Panc1 (cell line): ENCODE data around the gene ORM1. TPM values are rescaled to one million over a fixed set of nuclear protein-coding genes. Genes with fewer than 3 reads are reported as not detected.
A peak's percentile ranks its signal among the peaks of the same experiment; 100 is the strongest.

Experiments
- ATAC-seq: fragments of 200-7000 bp; cut with Tn5 transposase; 2 replicates; pipeline ENCODE4 v1.9.1; 2020; ENCODE audit warnings: mild to moderate bottlenecking, moderate library complexity
- BruUV-seq: library from RNA; stranded (reverse); fragments of 400-500 nt; replicated peaks from 2 replicates; lab custom pipeline; 2021; lab: Mats Ljungman, UMichigan
- CTCF ChIA-PET: fragments of 300-600 bp; sonication (Branson Sonifier 250); formaldehyde crosslinking; loops from one replicate; lab custom pipeline; 2022; ENCODE audit warnings: antibody characterized with exemption; lab: Charles Lee
- POLR2A ChIA-PET: fragments of 300-600 bp; sonication (Branson Sonifier 250); formaldehyde crosslinking; loops from one replicate; lab custom pipeline; 2022; ENCODE audit warnings: antibody characterized with exemption; lab: Charles Lee
- DNase-seq: peaks from one replicate; pipeline ENCODE4 v3.0.0-alpha.2; 2010; ENCODE audit warnings: low read depth, low spot score
- H3K27ac ChIP-seq: 2 replicates; pipeline ENCODE4 v1.5.1; 2011; ENCODE audit warnings: mild to moderate bottlenecking, low read length, inconsistent platforms
- H3K27me3 ChIP-seq: fragments of 200-500 bp; sonication (Bioruptor generic); 2 replicates; pipeline ENCODE4 v1.6.0; 2014; ENCODE audit warnings: low read length, inconsistent platforms; ENCODE audit not compliant: control insufficient read depth, insufficient read depth
- H3K36me3 ChIP-seq: fragments of 200-500 bp; sonication (Bioruptor generic); 2 replicates; pipeline ENCODE4 v1.5.1; 2014; ENCODE audit warnings: inconsistent platforms, mild to moderate bottlenecking, low read length, moderate library complexity; ENCODE audit not compliant: control insufficient read depth, insufficient read depth
- H3K4me1 ChIP-seq: 2 replicates; pipeline ENCODE4 v1.5.1; 2011; ENCODE audit warnings: inconsistent platforms, mild to moderate bottlenecking, low read length, moderate library complexity; ENCODE audit not compliant: control insufficient read depth, insufficient read depth
- H3K4me3 ChIP-seq, 2 experiments: 2 replicates each; pipeline ENCODE4 v1.5.1; 2011 to 2012; ENCODE audit warnings: low read depth in 2 of 2, low read length in 2 of 2, mild to moderate bottlenecking in 2 of 2, inconsistent platforms in 1 of 2, moderate library complexity in 1 of 2
- H3K9me3 ChIP-seq: fragments of 200-500 bp; sonication (Bioruptor generic); 2 replicates; pipeline ENCODE4 v1.5.1; 2014; ENCODE audit warnings: low read depth, mild to moderate bottlenecking, inconsistent platforms, low read length, moderate library complexity; ENCODE audit not compliant: control insufficient read depth, insufficient read depth
- CTCF ChIP-seq: fragments of 450-650 bp; IDR thresholded peaks from 2 replicates; pipeline ENCODE4 v1.5.1; 2017; ENCODE audit warnings: mild to moderate bottlenecking
- POLR2AphosphoS5 ChIP-seq: IDR thresholded peaks from 2 replicates; pipeline ENCODE4 v1.6.1; 2012; ENCODE audit warnings: mild to moderate bottlenecking, low read depth, low read length, moderate library complexity
- SIN3A ChIP-seq: IDR thresholded peaks from 2 replicates; pipeline ENCODE4 v1.6.1; 2012; ENCODE audit warnings: low read depth, mild to moderate bottlenecking, low read length, moderate library complexity, borderline replicate concordance; ENCODE audit not compliant: insufficient read depth
- TCF7L2 ChIP-seq: IDR thresholded peaks from 2 replicates; pipeline ENCODE4 v1.6.1; 2011; ENCODE audit warnings: mild to moderate bottlenecking, low read depth, low read length, inconsistent platforms
- in situ Hi-C: cut with HindIII; loops from 2 replicates; pipeline ENCODE4 v1.10.0; 2016; ENCODE audit warnings: low sequenced_read_pairs, low pct_unique_long_range_greater_than_20kb
- intact Hi-C: fragments of 100-400 bp; cut with micrococcal nuclease; formaldehyde crosslinking; loops from one replicate; pipeline ENCODE4 v1.10.0; 2022; ENCODE audit not compliant: unreplicated experiment
- total RNA-seq: library from RNA; stranded (reverse); gene quantifications from one replicate; pipeline ENCODE4 v1.2.1, GENCODE V29; 2021; ENCODE audit not compliant: unreplicated experiment
- TF ChIP-seq, protein P1 (sequence below), 2 experiments: IDR thresholded peaks; 2 replicates each; pipeline ENCODE4 v1.6.1; 2011 to 2012; ENCODE audit warnings: low read depth in 2 of 2, control low read depth in 1 of 2, low read length in 1 of 2, mild to moderate bottlenecking in 1 of 2, moderate library complexity in 1 of 2; ENCODE audit not compliant: insufficient read depth in 1 of 2

The ORM1 gene
- total RNA-seq, 1 experiment from 2014 or later: 3.5 TPM

DNA sequence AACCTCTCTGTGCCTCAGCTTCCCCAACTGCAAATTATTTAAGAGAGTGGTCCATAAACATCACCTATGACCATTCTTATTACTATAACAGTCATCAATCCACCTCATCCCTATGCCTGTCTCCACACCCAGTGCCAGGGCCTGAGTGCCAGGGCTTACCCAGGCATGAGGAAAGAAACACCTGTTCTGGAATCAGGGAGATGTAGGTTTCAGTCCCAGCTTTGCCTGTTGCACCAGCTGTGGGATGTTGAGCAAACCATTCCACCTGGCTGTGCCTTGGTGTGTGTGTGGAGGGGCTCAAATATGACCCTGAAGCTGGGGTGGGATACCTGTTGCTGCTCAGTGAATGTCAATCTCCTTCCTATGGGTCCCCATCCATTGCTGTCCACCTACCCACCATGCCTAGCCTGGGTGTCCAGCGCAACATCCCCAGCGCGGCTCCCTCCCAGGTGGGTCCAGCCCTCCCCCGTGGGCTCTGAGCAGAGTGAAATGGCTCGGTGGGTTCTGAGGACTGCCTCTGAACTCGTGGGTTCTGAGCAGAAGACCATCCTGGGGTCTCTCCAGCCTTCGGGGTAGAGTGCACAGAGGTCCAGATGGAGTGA, 48.5 kb downstream of the ORM1 start:
- CTCF ChIA-PET: no interaction called here
- Histone ChIP-seq H3K9me3 (no peaks in the 10 kb centered on the region), H3K27ac (no peak overlapping the region), H3K27me3 (no peaks in the 10 kb centered on the region), H3K36me3 (no peaks in the 10 kb centered on the region), H3K4me3 (no peak overlapping the region), H3K4me1 (no peaks in the 10 kb centered on the region; the same call in none of the 2 replicates)
- intact Hi-C loops (no loop called here), in situ Hi-C loops (no loop called here)
- no TSS peak for BruUV-seq
- ATAC-seq (no peak), DNase-seq (no peak)
- POLR2A ChIA-PET: no interaction called here
- TF ChIP-seq SIN3A: no peak

DNA sequence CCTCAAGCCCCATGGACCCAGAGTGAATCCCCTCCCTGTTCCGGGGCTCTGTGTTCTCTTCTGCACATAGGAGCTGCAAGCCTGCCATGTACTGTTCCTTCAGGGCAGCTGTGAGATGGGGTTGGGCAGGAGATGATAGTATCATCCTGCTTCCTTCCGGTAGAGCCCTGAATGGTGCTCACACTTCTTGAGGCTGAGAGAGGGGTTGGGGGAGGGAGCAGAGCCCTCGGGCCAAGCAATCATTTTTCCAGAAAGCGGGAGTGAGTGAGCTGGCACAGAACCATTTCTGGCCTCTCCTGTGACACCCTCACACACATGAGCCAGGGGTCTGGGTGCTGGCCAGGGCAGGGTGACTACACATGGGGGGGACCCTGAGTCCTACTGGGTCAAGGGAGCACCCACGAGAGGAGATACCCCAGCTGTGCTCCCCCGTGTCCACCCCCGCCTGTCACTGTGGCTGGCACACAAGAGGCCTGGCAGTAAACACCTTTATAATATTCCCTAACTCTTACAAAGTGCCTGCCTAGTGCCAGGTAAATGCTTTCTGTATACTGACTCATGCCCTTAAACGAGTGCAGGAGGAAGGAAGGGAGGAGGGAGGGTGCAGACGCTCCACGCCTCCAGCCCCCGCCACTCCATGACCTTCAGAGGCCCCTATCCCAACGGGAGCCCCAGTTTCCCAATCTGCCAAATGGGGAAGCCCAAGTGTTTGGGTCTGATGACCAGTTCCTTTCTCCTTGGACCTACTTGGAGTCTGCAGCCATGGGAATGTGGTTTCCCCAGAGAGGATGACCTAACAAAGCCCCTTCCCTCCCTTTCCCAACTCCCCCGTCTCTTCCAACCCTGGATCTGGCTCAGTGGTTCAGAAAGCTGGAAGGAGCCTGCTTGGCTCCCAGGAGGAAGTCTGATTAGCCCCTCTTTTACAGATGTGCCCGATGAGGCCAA, 49.3 kb downstream of the ORM1 start:
- CTCF ChIA-PET: no interaction called here
- H3K4me3 ChIP-seq: no peak overlapping the region
- ATAC-seq (peak; percentile 30; the same call in 1 of the 2 replicates), DNase-seq (no peak)
- POLR2A ChIA-PET: interaction anchor here (0.7 kb wide), 1 partner anchor 57 kb away, joined by 13 read pairs; no protein-coding TSS in a partner anchor
- H3K27ac ChIP-seq: no peak overlapping the region
- no peaks in the 10 kb centered on the region for H3K36me3 ChIP-seq
- in situ Hi-C loops (no loop called here), intact Hi-C loops (no loop called here)
- H3K9me3 ChIP-seq: no peaks in the 10 kb centered on the region
- no peaks in the 10 kb centered on the region; the same call in 1 of the 2 replicates for H3K4me1 ChIP-seq
- no TSS peak for BruUV-seq
- TF ChIP-seq POLR2AphosphoS5: no peak
- TF ChIP-seq SIN3A: no peak
- no peak for TF ChIP-seq CTCF
- TF ChIP-seq TCF7L2: no peak
- TF ChIP-seq, protein P1, sequence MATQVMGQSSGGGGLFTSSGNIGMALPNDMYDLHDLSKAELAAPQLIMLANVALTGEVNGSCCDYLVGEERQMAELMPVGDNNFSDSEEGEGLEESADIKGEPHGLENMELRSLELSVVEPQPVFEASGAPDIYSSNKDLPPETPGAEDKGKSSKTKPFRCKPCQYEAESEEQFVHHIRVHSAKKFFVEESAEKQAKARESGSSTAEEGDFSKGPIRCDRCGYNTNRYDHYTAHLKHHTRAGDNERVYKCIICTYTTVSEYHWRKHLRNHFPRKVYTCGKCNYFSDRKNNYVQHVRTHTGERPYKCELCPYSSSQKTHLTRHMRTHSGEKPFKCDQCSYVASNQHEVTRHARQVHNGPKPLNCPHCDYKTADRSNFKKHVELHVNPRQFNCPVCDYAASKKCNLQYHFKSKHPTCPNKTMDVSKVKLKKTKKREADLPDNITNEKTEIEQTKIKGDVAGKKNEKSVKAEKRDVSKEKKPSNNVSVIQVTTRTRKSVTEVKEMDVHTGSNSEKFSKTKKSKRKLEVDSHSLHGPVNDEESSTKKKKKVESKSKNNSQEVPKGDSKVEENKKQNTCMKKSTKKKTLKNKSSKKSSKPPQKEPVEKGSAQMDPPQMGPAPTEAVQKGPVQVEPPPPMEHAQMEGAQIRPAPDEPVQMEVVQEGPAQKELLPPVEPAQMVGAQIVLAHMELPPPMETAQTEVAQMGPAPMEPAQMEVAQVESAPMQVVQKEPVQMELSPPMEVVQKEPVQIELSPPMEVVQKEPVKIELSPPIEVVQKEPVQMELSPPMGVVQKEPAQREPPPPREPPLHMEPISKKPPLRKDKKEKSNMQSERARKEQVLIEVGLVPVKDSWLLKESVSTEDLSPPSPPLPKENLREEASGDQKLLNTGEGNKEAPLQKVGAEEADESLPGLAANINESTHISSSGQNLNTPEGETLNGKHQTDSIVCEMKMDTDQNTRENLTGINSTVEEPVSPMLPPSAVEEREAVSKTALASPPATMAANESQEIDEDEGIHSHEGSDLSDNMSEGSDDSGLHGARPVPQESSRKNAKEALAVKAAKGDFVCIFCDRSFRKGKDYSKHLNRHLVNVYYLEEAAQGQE (IDR thresholded peaks at IDR 0.05; ENCODE audit: insufficient read depth in 1 of 2, low read depth in 2 of 2, low read length in 1 of 2): no peak
- no peaks in the 10 kb centered on the region for H3K27me3 ChIP-seq
